HG03520 (cell line): ENCODE data around the gene ACADS.
A peak's percentile ranks its signal among the peaks of the same experiment; 100 is the strongest.

Experiments
- ATAC-seq: cut with Tn5 transposase; IDR thresholded peaks from one replicate; pipeline ENCODE4 v1.9.1; 2021; ENCODE audit warnings: mild to moderate bottlenecking, moderate library complexity; ENCODE audit not compliant: unreplicated experiment

The ACADS gene

GRCh38 chr12:120725659-120726509, at the start of gene ACADS:
Gene ACADS (plus strand): TSS chr12:120725826. CDS start chr12:120725886, 60 bp downstream.
- ATAC-seq: peak; percentile 95

- no peak for ATAC-seq
Observed at GRCh38 chr12:120677765-120678473, 47.7 kb upstream of the ACADS start.

- no peak for ATAC-seq
Observed at GRCh38 chr12:120678572-120678971, 47.1 kb upstream of the ACADS start.

- ATAC-seq: no peak
Observed at GRCh38 chr12:120680165-120680738, 45.4 kb upstream of the ACADS start.

- ATAC-seq: no peak
Observed at GRCh38 chr12:120684523-120684932, 41.1 kb upstream of the ACADS start.

GRCh38 chr12:120685522-120685921, 40.1 kb upstream of the ACADS start:
- ATAC-seq: no peak

GRCh38 chr12:120686151-120686689, 39.4 kb upstream of the ACADS start:
- peak; percentile 67 for ATAC-seq

GRCh38 chr12:120686690-120687577, 38.7 kb upstream of the ACADS start, which contains the start of gene MLEC:
Gene MLEC (plus strand): TSS chr12:120687149. CDS start chr12:120687297, 148 bp downstream.
- ATAC-seq: peak; percentile 61

- no peak for ATAC-seq
Observed at GRCh38 chr12:120687578-120688289, 37.9 kb upstream of the ACADS start.

GRCh38 chr12:120688527-120689071, 37.0 kb upstream of the ACADS start:
- no peak for ATAC-seq

- no peak for ATAC-seq
Observed at GRCh38 chr12:120689397-120690082, 36.1 kb upstream of the ACADS start.

GRCh38 chr12:120690083-120690450, 35.6 kb upstream of the ACADS start:
- no peak for ATAC-seq

- ATAC-seq: no peak
Observed at GRCh38 chr12:120690978-120691377, 34.6 kb upstream of the ACADS start.

- ATAC-seq: no peak
Observed at GRCh38 chr12:120692524-120693033, 33.0 kb upstream of the ACADS start.

GRCh38 chr12:120693848-120694247, 31.8 kb upstream of the ACADS start:
- ATAC-seq: no peak

- ATAC-seq: no peak
Observed at GRCh38 chr12:120696626-120697025, 29.0 kb upstream of the ACADS start.

GRCh38 chr12:120697344-120697743, 28.3 kb upstream of the ACADS start:
- ATAC-seq: no peak

- no peak for ATAC-seq
Observed at GRCh38 chr12:120698665-120699064, 27.0 kb upstream of the ACADS start.

- ATAC-seq: no peak
Observed at GRCh38 chr12:120699553-120699952, 26.1 kb upstream of the ACADS start.
